HL-60/S4 treated with retinoic acid at 250 ng/mL for 4 days and 3 days (cell line): ENCODE data around the gene NT5DC2.

Source experiments
- in situ Hi-C: fragments of 300-500 bp; cut with MboI; formaldehyde crosslinking; loops from 2 replicates; pipeline ENCODE4 v1.7.0; 2022; ENCODE audit warnings: low sequenced_read_pairs

The NT5DC2 gene

DNA sequence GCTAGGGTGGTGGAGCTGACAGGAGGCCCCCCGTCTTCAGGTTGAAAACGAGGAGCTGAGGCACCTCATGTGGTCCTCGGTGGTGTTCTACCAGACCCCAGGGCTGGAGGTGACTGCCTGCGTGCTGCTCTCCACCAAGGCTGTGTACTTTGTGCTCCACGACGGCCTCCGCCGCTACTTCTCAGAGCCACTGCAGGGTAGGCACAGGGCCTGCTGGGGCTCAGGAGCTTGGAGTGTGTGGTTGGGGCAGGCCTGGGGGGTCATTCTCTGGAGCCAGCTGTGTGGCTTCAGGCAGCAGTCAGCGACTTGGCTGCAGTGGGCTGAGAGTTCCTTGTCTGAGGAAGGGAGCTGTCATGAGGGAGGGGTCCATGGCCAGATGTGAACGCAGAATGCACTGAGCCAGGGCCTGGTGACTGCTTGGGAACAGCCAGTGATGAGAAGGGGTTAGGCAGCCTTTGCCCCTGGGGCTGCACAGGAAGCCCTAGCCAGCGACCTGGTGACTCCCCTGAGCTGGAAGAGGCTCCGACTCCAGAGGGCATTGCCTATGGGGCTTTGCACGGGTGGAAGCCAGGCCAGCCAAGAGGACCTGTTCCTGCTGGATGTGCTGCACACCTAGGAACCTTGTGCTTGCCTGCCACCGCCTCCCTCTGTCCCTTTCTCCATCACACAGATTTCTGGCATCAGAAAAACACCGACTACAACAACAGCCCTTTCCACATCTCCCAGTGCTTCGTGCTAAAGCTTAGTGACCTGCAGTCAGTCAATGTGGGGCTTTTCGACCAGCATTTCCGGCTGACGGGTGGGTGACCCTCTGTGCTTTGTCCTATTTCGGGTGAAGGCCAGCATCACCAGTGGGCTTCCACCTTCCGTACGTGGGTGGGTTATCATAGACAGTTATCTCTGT is 43.4 kb downstream of the NT5DC2 start:
- in situ Hi-C loops, result no loop called here

DNA sequence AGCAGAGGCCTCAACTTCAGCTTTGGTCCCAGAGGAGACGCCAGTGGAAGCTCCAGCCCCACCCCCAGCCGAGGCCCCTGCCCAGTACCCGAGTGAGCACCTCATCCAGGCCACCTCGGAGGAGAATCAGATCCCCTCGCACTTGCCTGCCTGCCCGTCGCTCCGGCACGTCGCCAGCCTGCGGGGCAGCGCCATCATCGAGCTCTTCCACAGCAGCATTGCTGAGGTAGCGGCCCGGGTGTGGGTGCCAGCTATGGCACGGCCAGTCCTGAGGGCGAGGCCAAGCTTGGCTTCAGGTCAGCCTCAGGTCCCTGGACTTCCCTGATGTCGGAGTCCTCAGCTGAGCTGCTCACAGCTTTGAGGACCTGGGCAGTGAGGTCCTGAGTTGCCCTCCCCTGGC is 44.2 kb downstream of the NT5DC2 start:
- in situ Hi-C loops, result no loop called here

DNA sequence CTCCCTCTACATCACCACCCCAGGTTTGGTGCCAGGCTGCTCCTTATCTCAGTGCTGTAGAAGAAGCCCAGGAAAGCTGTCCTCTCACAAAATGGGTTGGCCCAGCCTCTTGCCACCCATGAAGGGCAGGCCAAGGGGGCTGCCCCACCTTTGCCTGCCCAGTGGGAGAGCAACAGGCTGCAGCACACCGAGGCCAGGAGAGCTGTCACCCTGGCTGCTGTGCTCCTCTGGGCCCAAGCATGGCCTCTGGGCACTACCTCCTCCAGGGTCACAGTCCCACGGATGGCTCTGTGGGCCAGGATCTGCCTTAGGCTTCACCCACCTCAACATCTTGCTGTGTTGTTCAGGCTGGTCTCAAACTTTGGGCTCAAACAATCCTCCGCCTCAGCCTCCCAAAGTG is 44.9 kb downstream of the NT5DC2 start:
- in situ Hi-C loops, result no loop called here

DNA sequence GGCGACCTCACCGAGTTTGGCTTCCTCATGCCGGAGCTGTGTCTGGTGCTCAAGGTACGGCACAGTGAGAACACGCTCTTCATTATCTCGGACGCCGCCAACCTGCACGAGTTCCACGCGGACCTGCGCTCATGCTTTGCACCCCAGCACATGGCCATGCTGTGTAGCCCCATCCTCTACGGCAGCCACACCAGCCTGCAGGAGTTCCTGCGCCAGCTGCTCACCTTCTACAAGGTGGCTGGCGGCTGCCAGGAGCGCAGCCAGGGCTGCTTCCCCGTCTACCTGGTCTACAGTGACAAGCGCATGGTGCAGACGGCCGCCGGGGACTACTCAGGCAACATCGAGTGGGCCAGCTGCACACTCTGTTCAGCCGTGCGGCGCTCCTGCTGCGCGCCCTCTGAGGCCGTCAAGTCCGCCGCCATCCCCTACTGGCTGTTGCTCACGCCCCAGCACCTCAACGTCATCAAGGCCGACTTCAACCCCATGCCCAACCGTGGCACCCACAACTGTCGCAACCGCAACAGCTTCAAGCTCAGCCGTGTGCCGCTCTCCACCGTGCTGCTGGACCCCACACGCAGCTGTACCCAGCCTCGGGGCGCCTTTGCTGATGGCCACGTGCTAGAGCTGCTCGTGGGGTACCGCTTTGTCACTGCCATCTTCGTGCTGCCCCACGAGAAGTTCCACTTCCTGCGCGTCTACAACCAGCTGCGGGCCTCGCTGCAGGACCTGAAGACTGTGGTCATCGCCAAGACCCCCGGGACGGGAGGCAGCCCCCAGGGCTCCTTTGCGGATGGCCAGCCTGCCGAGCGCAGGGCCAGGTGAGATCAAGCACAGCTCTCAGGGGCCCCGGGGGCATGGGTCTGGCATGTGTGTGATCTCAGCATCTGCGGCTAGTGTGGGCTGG is 45.6 kb downstream of the NT5DC2 start:
- in situ Hi-C loops, result no loop called here

DNA sequence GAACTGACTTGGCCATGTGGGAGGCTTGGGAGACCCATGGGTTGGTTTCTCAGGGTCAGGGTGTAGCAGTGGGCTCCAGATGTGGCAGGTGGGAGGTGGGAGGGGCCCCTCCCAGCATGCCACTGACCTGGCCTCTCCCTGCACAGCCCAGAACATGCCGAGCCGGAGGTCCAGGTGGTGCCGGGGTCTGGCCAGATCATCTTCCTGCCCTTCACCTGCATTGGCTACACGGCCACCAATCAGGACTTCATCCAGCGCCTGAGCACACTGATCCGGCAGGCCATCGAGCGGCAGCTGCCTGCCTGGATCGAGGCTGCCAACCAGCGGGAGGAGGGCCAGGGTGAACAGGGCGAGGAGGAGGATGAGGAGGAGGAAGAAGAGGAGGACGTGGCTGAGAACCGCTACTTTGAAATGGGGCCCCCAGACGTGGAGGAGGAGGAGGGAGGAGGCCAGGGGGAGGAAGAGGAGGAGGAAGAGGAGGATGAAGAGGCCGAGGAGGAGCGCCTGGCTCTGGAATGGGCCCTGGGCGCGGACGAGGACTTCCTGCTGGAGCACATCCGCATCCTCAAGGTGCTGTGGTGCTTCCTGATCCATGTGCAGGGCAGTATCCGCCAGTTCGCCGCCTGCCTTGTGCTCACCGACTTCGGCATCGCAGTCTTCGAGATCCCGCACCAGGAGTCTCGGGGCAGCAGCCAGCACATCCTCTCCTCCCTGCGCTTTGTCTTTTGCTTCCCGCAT is 46.4 kb downstream of the NT5DC2 start:
- in situ Hi-C loops, result no loop called here

DNA sequence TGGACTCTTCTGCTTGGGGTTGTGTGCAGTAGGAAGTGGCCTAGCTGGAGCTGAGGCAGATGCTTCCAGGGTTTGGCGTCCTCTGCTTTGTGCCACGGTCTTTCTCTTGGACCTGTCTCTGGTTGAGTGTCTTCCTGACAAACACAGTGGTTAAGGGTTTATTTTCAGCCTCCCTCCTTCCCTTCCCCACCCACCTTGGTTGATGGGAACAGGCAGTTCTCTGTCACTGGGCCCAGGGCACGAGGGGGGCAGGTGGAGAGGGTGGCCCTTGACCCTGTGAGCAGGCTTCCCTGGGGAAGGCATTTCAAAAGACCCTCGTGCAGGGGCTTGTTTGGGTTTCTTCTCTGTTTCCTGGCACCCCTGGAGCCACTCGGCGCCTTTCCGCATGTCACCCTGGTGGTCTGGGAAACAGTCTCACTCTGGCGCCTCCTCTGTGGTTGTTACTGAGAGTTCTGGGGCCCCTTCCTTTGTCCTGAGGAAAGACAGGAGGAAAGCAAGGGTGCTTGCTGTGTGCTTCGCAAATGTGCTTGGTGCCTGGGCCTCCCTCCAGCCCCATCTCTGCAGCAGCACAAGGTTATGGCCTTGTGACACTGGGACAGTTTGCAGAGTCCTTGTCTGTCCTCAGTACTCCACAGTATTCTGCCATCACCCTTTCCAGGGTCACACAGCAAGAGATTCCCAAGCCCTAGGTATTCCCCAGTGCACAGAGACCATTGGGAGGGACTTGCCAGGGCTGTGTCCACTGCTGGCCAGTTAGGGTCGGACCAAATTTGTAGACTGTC is 48.8 kb downstream of the NT5DC2 start:
- in situ Hi-C loops, result no loop called here

DNA sequence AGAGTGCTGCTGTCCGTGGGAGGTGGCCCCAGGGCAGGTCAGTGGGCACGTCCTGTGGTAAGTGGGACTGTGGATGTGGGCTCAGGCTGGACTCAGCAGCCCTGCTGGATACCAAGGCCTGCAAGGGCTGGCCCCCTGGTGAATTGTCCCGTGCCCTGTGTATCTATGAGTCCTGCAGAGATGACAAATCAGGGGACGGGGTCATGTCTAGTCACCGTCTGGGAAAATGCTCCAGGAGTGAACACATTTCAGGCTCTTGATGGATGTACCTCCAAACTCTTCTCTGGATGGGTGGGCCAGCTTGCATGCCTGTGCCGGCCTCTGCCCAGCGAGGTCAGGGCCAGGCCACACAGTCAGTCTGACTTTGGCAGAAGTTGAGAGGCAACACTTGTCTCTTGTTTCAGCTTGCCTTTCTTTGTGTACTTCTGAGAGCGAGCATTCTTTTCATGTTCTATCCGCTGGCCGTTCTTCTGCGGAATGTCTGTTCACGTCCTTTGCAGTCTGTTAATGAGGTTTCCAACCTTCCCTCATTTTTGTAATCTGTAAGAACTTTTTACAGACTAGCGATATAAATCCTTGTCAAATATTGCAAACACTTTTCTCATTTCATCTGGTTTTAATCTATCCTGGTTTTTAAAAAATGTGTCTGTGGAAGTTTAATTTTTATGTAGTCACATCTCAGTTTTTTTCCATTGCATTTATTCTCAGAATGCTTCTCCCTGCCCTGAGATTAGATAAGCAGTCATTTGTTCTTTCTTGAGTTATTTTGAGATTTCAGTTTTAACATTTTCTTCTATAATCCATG is 49.9 kb downstream of the NT5DC2 start:
- in situ Hi-C loops, result no loop called here

DNA sequence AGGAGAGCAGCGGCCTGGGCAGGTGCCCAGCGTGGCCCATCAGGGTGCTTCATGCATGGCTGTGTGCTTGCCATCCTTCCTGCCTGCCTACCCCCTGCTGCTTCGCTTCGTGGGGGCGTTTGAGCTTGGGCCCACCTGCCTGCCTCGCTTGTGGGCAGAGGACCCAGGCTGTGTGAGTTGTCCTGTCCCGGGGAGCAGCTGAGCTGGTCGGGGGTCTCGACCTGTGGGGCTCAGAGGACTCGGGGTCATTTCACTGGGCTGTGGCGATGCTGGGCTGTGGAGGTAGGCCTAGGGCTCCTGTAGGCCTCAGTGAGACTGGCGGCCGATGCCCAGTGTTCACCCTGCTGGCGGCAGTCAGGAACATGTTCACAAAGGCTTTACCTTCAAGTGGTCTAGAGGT is 50.6 kb downstream of the NT5DC2 start:
- in situ Hi-C loops, result no loop called here

DNA sequence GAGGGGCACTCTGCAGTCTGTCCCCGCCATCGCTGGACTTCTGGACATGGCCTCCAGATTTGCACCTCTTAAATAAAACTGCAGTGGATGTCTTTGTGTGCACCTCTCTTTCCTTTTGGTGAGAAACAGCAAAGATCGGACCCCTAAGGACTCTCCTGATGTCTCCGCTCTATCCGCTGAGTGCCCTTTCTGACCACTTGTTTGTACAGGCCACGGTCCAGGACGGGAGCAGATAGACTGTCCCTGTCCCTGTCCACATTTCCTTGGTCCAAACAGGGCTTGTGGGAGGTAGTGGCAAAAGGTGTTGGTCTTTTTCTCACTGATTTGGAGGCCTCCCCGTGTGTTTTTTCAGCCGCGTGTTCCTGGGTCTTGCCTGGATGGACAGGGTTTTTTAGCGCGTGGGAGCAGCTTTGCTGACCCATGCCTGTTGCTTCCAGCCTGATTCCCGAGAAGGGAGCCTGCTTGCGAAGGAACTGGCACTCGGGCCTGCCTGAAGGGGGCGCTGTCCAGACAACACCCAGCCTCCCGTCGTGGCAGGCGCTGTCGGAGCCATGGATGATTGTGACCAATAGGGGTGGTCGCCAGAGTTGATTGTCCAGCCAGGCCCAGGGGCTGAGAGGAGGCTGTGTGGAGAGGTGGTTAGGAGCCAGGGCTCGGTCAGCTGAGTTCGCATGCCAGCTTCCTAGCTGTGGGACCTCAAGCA is 51.7 kb downstream of the NT5DC2 start:
- in situ Hi-C loops, result no loop called here

DNA sequence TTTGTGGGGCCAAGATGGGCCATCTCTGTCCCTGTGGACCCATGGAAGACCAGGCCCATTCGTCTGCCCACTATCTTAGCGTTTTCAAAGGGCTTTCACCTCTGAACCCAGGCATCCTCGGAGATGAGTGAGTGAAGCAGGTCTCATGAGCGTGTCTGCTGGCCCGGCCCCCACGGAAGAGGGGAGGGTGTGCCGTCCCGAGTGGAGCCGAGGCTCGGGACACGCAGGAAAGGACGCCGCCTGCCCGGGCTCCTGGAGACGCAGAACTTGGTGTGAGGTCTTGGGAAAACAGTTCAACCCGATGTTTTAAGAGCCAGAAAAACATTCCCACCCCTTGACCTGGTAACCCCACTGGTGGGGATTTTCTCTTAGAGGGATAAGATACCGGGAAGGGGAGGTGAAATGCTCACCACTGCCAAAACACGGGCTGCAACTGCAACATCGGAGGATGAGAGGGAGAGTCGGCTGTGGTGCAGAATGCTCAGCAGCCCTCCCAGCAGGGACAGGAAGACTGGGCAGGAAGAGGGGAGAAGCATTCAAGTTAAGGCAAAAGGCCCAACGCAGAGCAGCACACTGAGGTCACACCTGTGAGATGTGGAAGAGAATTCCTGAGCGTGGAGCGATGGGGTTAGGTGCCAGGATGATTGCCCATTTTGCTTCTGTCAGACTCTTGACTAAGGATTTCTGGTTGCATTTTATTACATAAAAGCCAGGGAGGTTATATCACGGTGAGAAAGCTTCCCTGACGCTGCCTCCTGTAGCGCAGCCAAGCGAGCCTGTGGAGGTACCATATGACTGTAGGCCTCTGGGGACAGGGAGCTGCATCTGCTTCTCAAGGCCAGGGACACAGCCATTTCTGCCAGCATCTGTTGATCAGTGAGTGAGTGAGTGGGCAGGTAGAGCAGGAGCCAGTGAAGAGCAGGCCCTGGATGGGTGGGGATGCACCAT is 52.6 kb downstream of the NT5DC2 start:
- in situ Hi-C loops, result no loop called here

DNA sequence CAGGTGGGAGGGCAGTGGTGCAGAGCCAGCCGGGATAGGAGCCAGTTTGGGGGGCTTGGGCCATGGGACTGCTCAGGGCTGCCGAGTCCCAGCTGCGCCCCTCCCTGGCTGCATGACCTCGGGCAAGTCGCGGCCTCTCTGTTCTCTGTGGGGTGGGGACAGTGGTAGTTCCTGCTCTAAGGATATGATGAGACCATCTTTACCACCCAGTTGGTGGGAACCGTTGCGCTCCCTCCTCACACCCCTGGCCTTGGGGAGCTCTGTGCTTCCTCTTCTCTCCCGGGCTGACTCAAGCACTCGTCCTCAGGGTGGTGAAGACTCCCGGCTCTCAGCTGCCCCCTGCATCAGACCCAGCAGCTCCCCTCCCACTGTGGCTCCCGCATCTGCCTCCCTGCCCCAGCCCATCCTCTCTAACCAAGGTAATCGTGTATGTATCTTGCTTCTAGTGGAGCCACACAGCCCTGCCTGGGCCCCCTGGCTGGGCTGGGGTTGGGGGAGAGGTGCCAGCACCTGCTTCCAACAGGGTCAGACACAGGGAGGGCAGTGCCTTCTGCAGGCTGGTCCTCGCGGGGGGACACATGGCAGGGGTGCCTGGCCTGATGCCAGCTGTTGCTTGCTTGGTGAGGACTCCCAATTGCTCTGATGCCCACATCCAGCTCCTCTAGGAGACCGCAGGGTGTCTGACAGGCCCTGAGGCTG is 53.6 kb downstream of the NT5DC2 start:
- in situ Hi-C loops, result no loop called here

DNA sequence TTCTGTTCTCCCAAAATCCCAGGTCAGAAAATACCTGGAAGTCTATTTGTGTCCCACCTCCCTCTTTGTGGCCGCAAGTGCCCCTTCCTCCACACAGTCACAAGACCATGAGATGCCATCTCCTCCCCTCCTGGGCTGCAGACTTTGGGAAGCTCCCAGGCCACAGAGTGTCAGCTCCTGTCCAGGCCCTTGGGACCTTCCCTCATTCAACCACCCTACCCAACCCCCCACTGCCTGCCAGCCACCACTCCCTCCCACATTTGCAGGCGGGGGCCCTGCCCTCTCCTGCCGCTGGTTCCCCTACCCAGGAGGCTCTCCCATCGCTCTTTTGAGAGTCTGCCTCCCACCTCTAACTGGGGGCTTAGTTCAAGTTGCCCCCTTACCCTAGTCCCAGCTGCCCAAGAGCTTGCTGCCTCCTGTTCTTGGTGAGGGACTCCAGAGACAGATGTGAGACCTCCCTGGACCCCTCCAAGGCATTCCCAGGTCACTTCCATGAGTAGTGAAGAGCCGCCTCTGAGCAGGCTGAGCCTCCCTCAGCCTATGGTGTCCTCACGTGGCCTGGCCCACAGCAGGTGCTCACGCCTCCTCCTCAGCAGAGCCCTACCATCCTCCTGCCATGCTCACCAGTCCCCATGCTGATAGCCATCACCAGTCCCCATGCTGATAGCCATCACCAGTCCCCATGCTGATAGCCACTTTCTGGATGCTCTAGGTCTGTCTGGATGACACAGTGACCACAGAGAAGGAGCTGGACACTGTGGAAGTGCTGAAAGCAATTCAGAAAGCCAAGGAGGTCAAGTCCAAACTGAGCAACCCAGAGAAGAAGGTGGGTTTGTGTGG is 54.4 kb downstream of the NT5DC2 start:
- in situ Hi-C loops, result no loop called here

DNA sequence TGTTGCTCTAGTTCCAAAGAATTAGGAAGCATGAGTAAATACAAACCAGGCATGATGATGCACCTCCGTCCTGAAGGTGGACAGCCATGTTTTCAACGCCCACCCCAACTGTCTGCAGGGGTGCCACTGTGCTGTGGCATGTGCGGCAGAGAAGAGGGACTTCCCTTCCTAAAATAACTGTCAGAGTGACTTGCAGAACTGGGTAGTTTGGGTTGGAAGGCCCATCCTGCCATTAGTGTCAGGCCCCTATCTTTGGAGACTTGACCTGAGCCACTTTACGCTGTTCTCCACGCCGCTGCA is 55.9 kb downstream of the NT5DC2 start:
- in situ Hi-C loops, result no loop called here

DNA sequence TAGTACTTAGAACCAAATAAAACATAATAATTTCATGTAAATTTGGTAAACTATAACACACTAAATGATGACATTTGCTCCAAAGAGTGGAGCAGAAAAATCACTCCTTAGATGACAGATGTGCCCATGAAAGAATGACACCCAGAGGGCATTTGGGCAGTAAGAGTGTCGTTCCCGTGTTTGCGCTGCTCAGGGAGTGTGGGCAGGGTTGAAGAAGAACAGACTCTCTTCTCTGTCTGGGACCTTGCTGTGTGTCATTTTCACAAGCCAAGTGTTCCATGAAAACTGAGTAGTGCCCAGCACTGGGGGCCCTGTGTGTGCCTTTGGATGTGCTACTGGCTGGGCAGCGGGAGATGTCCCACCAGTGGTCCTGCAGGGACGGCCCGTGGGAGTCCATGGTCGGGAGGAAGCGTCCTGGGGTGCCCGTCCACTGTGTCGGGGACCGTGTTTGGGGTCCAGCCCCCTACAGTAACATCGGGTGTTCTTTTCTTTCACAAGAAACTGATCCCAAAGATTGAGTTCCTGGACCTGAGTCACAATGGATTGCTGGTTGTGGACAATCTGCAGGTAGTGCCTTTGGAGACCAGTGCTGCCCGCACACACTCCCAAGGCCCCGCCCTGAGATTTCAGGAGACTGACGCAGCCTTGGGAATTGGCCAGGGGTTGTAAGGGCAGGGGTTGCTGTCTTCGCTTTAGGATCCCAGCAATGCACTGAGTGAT is 56.4 kb downstream of the NT5DC2 start:
- in situ Hi-C loops, result no loop called here
